HepG2 (cell line): Measurements from ENCODE around the gene TRMT5. TPM values are rescaled to one million over a fixed set of nuclear protein-coding genes. Genes with fewer than 3 reads are reported as not detected.

Experiments used
- CHD4 ChIP-seq: fragments of 200-600 bp; sonication (generic); IDR thresholded peaks from 2 replicates; pipeline ENCODE4 v1.7.0; 2017; ENCODE audit warnings: mild to moderate bottlenecking, low read length, borderline replicate concordance
- DR1 ChIP-seq: sonication (generic); formaldehyde crosslinking; IDR thresholded peaks from 2 replicates; pipeline ENCODE4 v1.8.0; 2021; ENCODE audit warnings: mild to moderate bottlenecking, missing genetic modification reagents, inconsistent platforms
- DRAP1 ChIP-seq: IDR thresholded peaks from 2 replicates; pipeline ENCODE4 v1.6.1; 2016; ENCODE audit warnings: missing genetic modification reagents, missing compliant biosample characterization
- GABPB1 ChIP-seq: IDR thresholded peaks from 2 replicates; pipeline ENCODE4 v1.6.1; 2016; ENCODE audit warnings: mild to moderate bottlenecking, missing genetic modification reagents, moderate library complexity, missing compliant biosample characterization
- GATAD2A ChIP-seq: IDR thresholded peaks from 2 replicates; pipeline ENCODE4 v1.6.1; 2016
- HBP1 ChIP-seq: IDR thresholded peaks from 2 replicates; pipeline ENCODE4 v1.6.1; 2016; ENCODE audit warnings: low read depth, control low read depth
- HIVEP1 ChIP-seq: sonication (generic); formaldehyde crosslinking; IDR thresholded peaks from 2 replicates; pipeline ENCODE4 v1.4.0; 2020; ENCODE audit warnings: mild to moderate bottlenecking, missing genetic modification reagents
- IRF1 ChIP-seq: sonication (generic); formaldehyde crosslinking; IDR thresholded peaks from 2 replicates; pipeline ENCODE4 v1.4.0; 2020; ENCODE audit warnings: low read depth, mild to moderate bottlenecking, missing genetic modification reagents
- KLF13 ChIP-seq: sonication (generic); formaldehyde crosslinking; IDR thresholded peaks from 2 replicates; pipeline ENCODE4 v1.4.0; 2020; ENCODE audit warnings: mild to moderate bottlenecking, missing genetic modification reagents
- MED8 ChIP-seq: sonication (generic); formaldehyde crosslinking; IDR thresholded peaks from 2 replicates; pipeline ENCODE4 v1.8.1; 2023; ENCODE audit warnings: mild to moderate bottlenecking, missing genetic modification reagents; ENCODE audit not compliant: insufficient replicate concordance
- NFAT5 ChIP-seq: sonication (generic); formaldehyde crosslinking; IDR thresholded peaks from 2 replicates; pipeline ENCODE4 v1.4.0; 2020; ENCODE audit warnings: missing genetic modification reagents
- PAX8 ChIP-seq: sonication (generic); formaldehyde crosslinking; IDR thresholded peaks from 2 replicates; pipeline ENCODE4 v1.8.0; 2022; ENCODE audit warnings: mild to moderate bottlenecking, missing genetic modification reagents, borderline replicate concordance
- PHF5A ChIP-seq: IDR thresholded peaks from one replicate; pipeline ENCODE4 v1.6.1; 2018; ENCODE audit warnings: low read depth, missing genetic modification reagents; ENCODE audit not compliant: unreplicated experiment
- RARG ChIP-seq: sonication (generic); formaldehyde crosslinking; IDR thresholded peaks from 2 replicates; pipeline ENCODE4 v1.4.0; 2020; ENCODE audit warnings: low read depth, mild to moderate bottlenecking, missing genetic modification reagents
- SRF ChIP-seq: IDR thresholded peaks from 2 replicates; pipeline ENCODE4 v1.6.1; 2011; ENCODE audit warnings: mild to moderate bottlenecking, low read depth, low read length, moderate library complexity
- ZFP36L2 ChIP-seq: sonication (generic); formaldehyde crosslinking; IDR thresholded peaks from 2 replicates; pipeline ENCODE4 v1.4.0; 2020; ENCODE audit warnings: missing genetic modification reagents
- ZNF329 ChIP-seq: sonication (generic); formaldehyde crosslinking; IDR thresholded peaks from 2 replicates; pipeline ENCODE4 v1.9.0; 2021; ENCODE audit warnings: low read depth, mild to moderate bottlenecking, missing genetic modification reagents
- ZNF562 ChIP-seq: sonication (generic); formaldehyde crosslinking; IDR thresholded peaks from 2 replicates; pipeline ENCODE4 v1.8.0; 2022; ENCODE audit warnings: missing genetic modification reagents, borderline replicate concordance
- ZNF607 ChIP-seq: sonication (generic); formaldehyde crosslinking; IDR thresholded peaks from 2 replicates; pipeline ENCODE4 v1.5.1; 2020; ENCODE audit warnings: missing genetic modification reagents, mild to moderate bottlenecking, borderline replicate concordance
- ZNF616 ChIP-seq: sonication (generic); formaldehyde crosslinking; IDR thresholded peaks from 2 replicates; pipeline ENCODE4 v1.5.0; 2020; ENCODE audit warnings: low read depth, mild to moderate bottlenecking, missing genetic modification reagents
- ZNF703 ChIP-seq: sonication (generic); formaldehyde crosslinking; IDR thresholded peaks from 2 replicates; pipeline ENCODE4 v1.5.1; 2020; ENCODE audit warnings: missing genetic modification reagents, mild to moderate bottlenecking, moderate library complexity, borderline replicate concordance
- ZSCAN20 ChIP-seq: sonication (generic); formaldehyde crosslinking; IDR thresholded peaks from 2 replicates; pipeline ENCODE4 v1.4.0; 2020; ENCODE audit warnings: missing genetic modification reagents, mild to moderate bottlenecking, borderline replicate concordance
- polyA plus RNA-seq, 8 experiments: library from polyadenylated mRNA; depleted of rRNA in 3 of 8; stranded (reverse) in 7 of 8; unstranded in 1 of 8; fragments of >200 nt; fragmentation: Illumina TruSeq in 4 of 8; extraction: Trizol in 4 of 8; gene quantifications; 2 replicates each; pipeline versions ENCODE4 v1.2.1 to v1.2.3, GENCODE V29; 2011 to 2016; ENCODE audit warnings: low read depth in 4 of 8, missing spikeins in 1 of 8, mixed read lengths in 1 of 8; ENCODE audit not compliant: insufficient read depth in 1 of 8
- total RNA-seq, 5 experiments: library from RNA; depleted of rRNA; stranded (reverse); fragments of >200 nt; fragmentation: Illumina TruSeq; extraction: Trizol; gene quantifications; 2 replicates each; pipeline ENCODE4 v1.2.3, GENCODE V29; 2016; ENCODE audit warnings: low read depth in 1 of 5

Gene TRMT5
- total and polyA plus RNA-seq, 2 of the 13 experiments (the other 11 are each of a cell fraction or from before 2014, with no cell fraction given): 3.6 to 16.0 TPM

GRCh38 chr14:60980811-60981632 lies at the start of gene TRMT5, which contains the start of gene SLC38A6 (continued):
- TF ChIP-seq NFAT5 (no peak), ZNF703 (CRISPR knock-in tag) (no peak), ZSCAN20 (CRISPR knock-in tag) (no peak), DRAP1 (CRISPR knock-in tag) (no peak; the same call in none of the 2 replicates), PAX8 (no peak), KLF13 (CRISPR knock-in tag) (0 out of 2 replicates have a peak, but pooled peaks have one; percentile 18), IRF1 (CRISPR knock-in tag) (no peak), GABPB1 (CRISPR knock-in tag) (peak; percentile 91), GATAD2A (peak; percentile 62; the same call in 1 of the 2 replicates), ZNF607 (CRISPR knock-in tag) (peak; percentile 56), DR1 (CRISPR knock-in tag) (no peak; the same call in 1 of the 2 replicates), PHF5A (no peak), ZFP36L2 (CRISPR knock-in tag) (no peak), ZNF616 (CRISPR knock-in tag) (no peak), ZNF329 (CRISPR knock-in tag) (0 out of 2 replicates have a peak, but pooled peaks have one; percentile 30), MED8 (peak; percentile 46), RARG (CRISPR knock-in tag) (no peak), ZNF562 (CRISPR knock-in tag) (no peak), CHD4 (no peak), HBP1 (CRISPR knock-in tag) (peak; percentile 97), SRF (no peak), HIVEP1 (CRISPR knock-in tag) (no peak)
